ENCODE results near the gene AUTS2. TPM values are rescaled to one million over a fixed set of nuclear protein-coding genes. Genes with fewer than 3 reads are reported as not detected.

AUTS2 gene
- total RNA-seq, 1 donor from 2014 or later: 80.6 TPM

- no peak overlapping the region for H3K27ac Mint-ChIP-seq (ENCODE audit: unreplicated experiment)
- TF ChIP-seq CTCF (IDR thresholded peaks at IDR 0.05): no peak
- H3K4me3 Mint-ChIP-seq (ENCODE audit: unreplicated experiment): no peak overlapping the region
- peaks cover 16% of the 10 kb centered on the region for H3K4me1 Mint-ChIP-seq (ENCODE audit: unreplicated experiment)
- H3K9me3 Mint-ChIP-seq (ENCODE audit: unreplicated experiment): peaks cover 9% of the 10 kb centered on the region
- H3K36me3 Mint-ChIP-seq (ENCODE audit: unreplicated experiment): peaks cover 11% of the 10 kb centered on the region
- no peaks in the 10 kb centered on the region for H3K27me3 Mint-ChIP-seq (ENCODE audit: unreplicated experiment)
- no peak for DNase-seq (ENCODE audit: extremely low spot score, unreplicated experiment)
These were observed 1114.7 kb downstream of the AUTS2 start for GRCh38 chr7:70712942-70713341.

- H3K4me3 Mint-ChIP-seq (ENCODE audit: unreplicated experiment): no peak overlapping the region
- no peak for TF ChIP-seq CTCF (IDR thresholded peaks at IDR 0.05)
- H3K27me3 Mint-ChIP-seq (ENCODE audit: unreplicated experiment): no peaks in the 10 kb centered on the region
- H3K36me3 Mint-ChIP-seq (ENCODE audit: unreplicated experiment): peaks cover 11% of the 10 kb centered on the region
- H3K4me1 Mint-ChIP-seq (ENCODE audit: unreplicated experiment): peaks cover 14% of the 10 kb centered on the region
- DNase-seq (ENCODE audit: extremely low spot score, unreplicated experiment): no peak
- H3K27ac Mint-ChIP-seq (ENCODE audit: unreplicated experiment): no peak overlapping the region
- H3K9me3 Mint-ChIP-seq (ENCODE audit: unreplicated experiment): peaks cover 9% of the 10 kb centered on the region
These were observed 1116.3 kb downstream of the AUTS2 start for GRCh38 chr7:70714506-70715038.

- H3K9me3 Mint-ChIP-seq (ENCODE audit: unreplicated experiment): peaks cover 9% of the 10 kb centered on the region
- TF ChIP-seq CTCF (IDR thresholded peaks at IDR 0.05): no peak
- H3K4me1 Mint-ChIP-seq (ENCODE audit: unreplicated experiment): peaks cover 10% of the 10 kb centered on the region
- no peak for DNase-seq (ENCODE audit: extremely low spot score, unreplicated experiment)
- H3K27ac Mint-ChIP-seq (ENCODE audit: unreplicated experiment): no peak overlapping the region
- H3K27me3 Mint-ChIP-seq (ENCODE audit: unreplicated experiment): no peaks in the 10 kb centered on the region
- H3K4me3 Mint-ChIP-seq (ENCODE audit: unreplicated experiment): no peak overlapping the region
- H3K36me3 Mint-ChIP-seq (ENCODE audit: unreplicated experiment): peaks cover 11% of the 10 kb centered on the region
These were observed 1119.5 kb downstream of the AUTS2 start for GRCh38 chr7:70717553-70718329.

- TF ChIP-seq CTCF (IDR thresholded peaks at IDR 0.05): no peak
- Mint-ChIP-seq H3K9me3 (ENCODE audit: unreplicated experiment) (peaks cover 9% of the 10 kb centered on the region), H3K36me3 (ENCODE audit: unreplicated experiment) (peaks cover 10% of the 10 kb centered on the region), H3K27me3 (ENCODE audit: unreplicated experiment) (no peaks in the 10 kb centered on the region), H3K4me1 (ENCODE audit: unreplicated experiment) (peaks cover 10% of the 10 kb centered on the region), H3K4me3 (ENCODE audit: unreplicated experiment) (no peak overlapping the region), H3K27ac (ENCODE audit: unreplicated experiment) (no peak overlapping the region)
- no peak for DNase-seq (ENCODE audit: extremely low spot score, unreplicated experiment)
These were observed 1120.8 kb downstream of the AUTS2 start for GRCh38 chr7:70719125-70719524.

GRCh38 chr7:70720191-70720873, 1122.1 kb downstream of the AUTS2 start:
- no peaks in the 10 kb centered on the region for H3K27me3 Mint-ChIP-seq (ENCODE audit: unreplicated experiment)
- peaks cover 1% of the 10 kb centered on the region for H3K36me3 Mint-ChIP-seq (ENCODE audit: unreplicated experiment)
- H3K27ac Mint-ChIP-seq (ENCODE audit: unreplicated experiment): peak overlapping the region; percentile 29
- no peaks in the 10 kb centered on the region for H3K9me3 Mint-ChIP-seq (ENCODE audit: unreplicated experiment)
- no peak for TF ChIP-seq CTCF (IDR thresholded peaks at IDR 0.05)
- H3K4me3 Mint-ChIP-seq (ENCODE audit: unreplicated experiment): no peak overlapping the region
- DNase-seq (ENCODE audit: extremely low spot score, unreplicated experiment): no peak
- H3K4me1 Mint-ChIP-seq (ENCODE audit: unreplicated experiment): peaks cover 15% of the 10 kb centered on the region
